NCI-H1417 treated with DMSO at 0.1 percent for 48 hours (cell line): ENCODE data around the gene ERN1.
"Not testable (repeated sequence)": the region's sequence is repeated elsewhere in the genome, so short reads cannot be mapped to it uniquely, and the experiment has no call there.

Experiments used
- DNase-seq: peaks from one replicate; lab custom pipeline; 2025; lab: John Stamatoyannopoulos, UW

ERN1 gene

GRCh38 chr17:64135000-64135399, 5.1 kb upstream of the ERN1 start:
- no peak for DNase-seq

GRCh38 chr17:64134216-64134970, 4.4 kb upstream of the ERN1 start:
- no peak for DNase-seq

- DNase-seq, result peak; percentile 42
These were observed 3.7 kb upstream of the ERN1 start for GRCh38 chr17:64133546-64134215.

GRCh38 chr17:64131606-64132270, 1.8 kb upstream of the ERN1 start:
- DNase-seq, result no peak

- no peak for DNase-seq
These were observed 636 bp upstream of the ERN1 start for GRCh38 chr17:64130559-64131001.

GRCh38 chr17:64129515-64129764, 504 bp downstream of the ERN1 start:
- DNase-seq, result no peak

- DNase-seq, result no peak
These were observed 993 bp downstream of the ERN1 start for GRCh38 chr17:64128787-64129514.

- no peak for DNase-seq
These were observed 3.0 kb downstream of the ERN1 start for GRCh38 chr17:64126918-64127317.

GRCh38 chr17:64125937-64126336, 4.0 kb downstream of the ERN1 start:
- no peak for DNase-seq

- no peak for DNase-seq
These were observed 5.3 kb downstream of the ERN1 start for GRCh38 chr17:64124609-64125008.

GRCh38 chr17:64123114-64123513, 6.8 kb downstream of the ERN1 start:
- DNase-seq, result no peak

GRCh38 chr17:64120972-64121786, 8.8 kb downstream of the ERN1 start:
- DNase-seq, result not testable (repeated sequence)

GRCh38 chr17:64120159-64120810, 9.7 kb downstream of the ERN1 start:
- no peak for DNase-seq

- DNase-seq, result no peak
These were observed 11.7 kb downstream of the ERN1 start for GRCh38 chr17:64117981-64118979.

GRCh38 chr17:64115822-64116534, 14.0 kb downstream of the ERN1 start:
- DNase-seq, result no peak

GRCh38 chr17:64115043-64115698, 14.8 kb downstream of the ERN1 start:
- DNase-seq, result no peak

GRCh38 chr17:64113006-64113405, 16.9 kb downstream of the ERN1 start:
- DNase-seq, result no peak

- DNase-seq, result no peak
These were observed 18.1 kb downstream of the ERN1 start for GRCh38 chr17:64111831-64112230.
